Measurements from ENCODE around the gene DGKQ. TPM values are rescaled to one million over a fixed set of nuclear protein-coding genes. Genes with fewer than 3 reads are reported as not detected.

The DGKQ gene
- total RNA-seq, 1 donor from 2014 or later = 26.2 TPM

DNA sequence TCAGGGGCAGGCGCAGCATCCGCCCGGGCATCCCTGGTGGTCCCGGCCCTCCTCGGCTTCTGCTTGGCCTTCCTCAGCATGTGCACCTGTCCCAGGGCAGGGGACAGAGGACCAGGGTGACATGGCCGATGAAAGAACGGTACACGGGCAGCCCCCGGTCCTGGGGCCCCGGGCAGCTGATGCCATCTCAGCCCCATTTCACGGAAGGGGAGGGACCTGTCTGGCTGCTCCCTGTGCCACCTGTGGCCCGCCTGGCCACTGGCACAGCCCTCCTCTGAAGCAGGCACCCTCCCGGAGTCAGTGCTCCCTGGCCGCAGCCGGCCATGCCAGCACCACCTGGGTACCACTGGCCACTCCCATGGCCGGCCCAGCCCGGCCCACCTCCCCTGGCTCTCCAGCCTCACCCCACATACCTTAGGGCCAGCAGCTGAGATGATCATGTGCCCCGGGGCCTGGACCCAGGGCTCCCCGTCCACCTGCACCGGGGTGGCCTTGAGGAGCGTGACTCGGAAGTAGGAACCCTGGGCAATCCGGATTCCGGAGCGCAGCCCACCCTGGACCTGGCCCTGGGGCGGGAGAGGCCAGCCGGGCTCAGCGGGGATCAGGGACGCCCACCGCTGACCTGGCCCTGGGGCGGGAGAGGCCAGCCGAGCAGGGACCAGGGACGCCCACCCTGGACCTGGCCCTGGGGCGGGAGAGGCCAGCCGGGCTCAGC lies 12.6 kb downstream of the DGKQ start:
- Mint-ChIP-seq H3K9me3 (ENCODE audit: unreplicated experiment) (peaks cover 5% of the 10 kb centered on the region), H3K4me3 (ENCODE audit: unreplicated experiment) (no peak overlapping the region)

DNA sequence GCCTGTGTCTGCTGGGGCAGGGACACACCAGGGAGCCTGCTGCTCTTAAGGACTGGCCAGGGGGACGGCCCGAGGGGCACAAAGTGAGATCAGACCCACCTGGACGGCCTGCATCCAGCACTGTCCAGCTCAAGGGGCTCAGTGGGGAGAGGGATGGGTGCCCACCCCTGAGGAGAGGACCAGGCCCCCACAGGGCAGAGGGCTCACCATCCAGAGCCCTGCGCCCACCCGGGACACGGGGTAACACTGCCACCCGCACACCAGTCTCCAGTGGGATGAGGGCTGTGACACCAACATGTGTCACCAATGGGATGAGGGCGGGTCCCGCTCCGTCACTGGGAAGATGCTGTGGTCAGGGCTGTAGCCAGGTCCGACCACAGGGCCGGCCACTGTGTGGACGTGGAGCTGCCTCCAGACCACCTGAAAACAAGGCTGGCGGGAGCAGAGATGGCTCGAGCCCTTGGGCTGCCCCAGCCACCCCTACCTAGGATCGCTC lies 13.2 kb downstream of the DGKQ start:
- H3K4me1 Mint-ChIP-seq (ENCODE audit: low read depth, unreplicated experiment) = peaks cover 2% of the 10 kb centered on the region
- TF ChIP-seq, protein P1, sequence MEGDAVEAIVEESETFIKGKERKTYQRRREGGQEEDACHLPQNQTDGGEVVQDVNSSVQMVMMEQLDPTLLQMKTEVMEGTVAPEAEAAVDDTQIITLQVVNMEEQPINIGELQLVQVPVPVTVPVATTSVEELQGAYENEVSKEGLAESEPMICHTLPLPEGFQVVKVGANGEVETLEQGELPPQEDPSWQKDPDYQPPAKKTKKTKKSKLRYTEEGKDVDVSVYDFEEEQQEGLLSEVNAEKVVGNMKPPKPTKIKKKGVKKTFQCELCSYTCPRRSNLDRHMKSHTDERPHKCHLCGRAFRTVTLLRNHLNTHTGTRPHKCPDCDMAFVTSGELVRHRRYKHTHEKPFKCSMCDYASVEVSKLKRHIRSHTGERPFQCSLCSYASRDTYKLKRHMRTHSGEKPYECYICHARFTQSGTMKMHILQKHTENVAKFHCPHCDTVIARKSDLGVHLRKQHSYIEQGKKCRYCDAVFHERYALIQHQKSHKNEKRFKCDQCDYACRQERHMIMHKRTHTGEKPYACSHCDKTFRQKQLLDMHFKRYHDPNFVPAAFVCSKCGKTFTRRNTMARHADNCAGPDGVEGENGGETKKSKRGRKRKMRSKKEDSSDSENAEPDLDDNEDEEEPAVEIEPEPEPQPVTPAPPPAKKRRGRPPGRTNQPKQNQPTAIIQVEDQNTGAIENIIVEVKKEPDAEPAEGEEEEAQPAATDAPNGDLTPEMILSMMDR (IDR thresholded peaks at IDR 0.05; ENCODE audit: partially characterized antibody, unreplicated experiment) = no peak
- H3K4me3 Mint-ChIP-seq (ENCODE audit: unreplicated experiment) = no peak overlapping the region
- H3K27ac Mint-ChIP-seq (ENCODE audit: unreplicated experiment) = no peak overlapping the region
- DNase-seq = no peak
- no peaks in the 10 kb centered on the region for H3K36me3 Mint-ChIP-seq (ENCODE audit: unreplicated experiment)
- H3K27me3 Mint-ChIP-seq (ENCODE audit: unreplicated experiment) = peaks cover 2% of the 10 kb centered on the region
- peaks cover 5% of the 10 kb centered on the region for H3K9me3 Mint-ChIP-seq (ENCODE audit: unreplicated experiment)

More for the DNA sequence above, 12.6 kb downstream of the DGKQ start:
- no peak overlapping the region for H3K27ac Mint-ChIP-seq (ENCODE audit: unreplicated experiment)
- TF ChIP-seq, protein P1 (IDR thresholded peaks at IDR 0.05; ENCODE audit: partially characterized antibody, unreplicated experiment) = no peak
- DNase-seq = no peak
- no peaks in the 10 kb centered on the region for H3K36me3 Mint-ChIP-seq (ENCODE audit: unreplicated experiment)
- H3K27me3 Mint-ChIP-seq (ENCODE audit: unreplicated experiment) = peaks cover 2% of the 10 kb centered on the region
- peaks cover 2% of the 10 kb centered on the region for H3K4me1 Mint-ChIP-seq (ENCODE audit: low read depth, unreplicated experiment)

DNA sequence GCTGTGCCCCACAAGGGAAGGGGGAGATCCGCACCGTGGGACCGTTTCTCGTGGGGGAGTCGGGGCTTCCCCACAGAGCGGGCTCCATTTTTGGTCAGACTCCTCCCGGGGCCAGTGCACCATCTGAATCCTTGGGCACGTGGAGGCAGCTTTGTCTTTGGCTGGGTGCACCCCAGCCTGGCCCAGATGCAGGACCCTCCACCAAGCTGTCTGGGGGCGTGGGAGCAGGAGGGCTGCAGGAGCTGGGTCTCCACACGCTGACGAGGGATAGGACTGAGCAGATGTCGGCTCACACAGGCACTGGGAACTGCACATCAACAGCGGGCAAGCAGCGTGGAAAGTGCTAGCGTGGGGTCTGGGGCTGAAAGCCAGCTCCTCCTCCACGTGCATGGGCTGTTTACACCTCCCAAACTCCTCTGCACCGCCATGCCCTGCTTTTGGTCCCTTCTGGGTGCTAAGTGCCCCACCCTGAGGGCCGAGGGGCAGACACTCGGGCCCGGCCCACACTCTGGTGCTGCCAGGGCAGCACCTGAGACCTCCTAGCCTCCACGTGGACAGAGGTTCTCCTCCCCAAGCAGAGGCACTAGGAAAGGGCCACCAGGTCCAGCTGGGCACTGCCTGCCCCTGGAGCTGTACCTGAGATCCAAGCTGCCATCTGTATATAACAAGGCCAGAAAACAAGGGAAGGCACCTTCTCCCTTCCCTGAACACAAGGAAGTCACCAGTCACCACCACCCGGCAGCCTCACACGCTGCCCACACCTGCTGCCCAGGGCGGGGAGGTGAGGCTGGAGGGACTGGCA lies 13.8 kb downstream of the DGKQ start:
- Mint-ChIP-seq H3K4me1 (ENCODE audit: low read depth, unreplicated experiment) (peaks cover 2% of the 10 kb centered on the region), H3K36me3 (ENCODE audit: unreplicated experiment) (peaks cover 4% of the 10 kb centered on the region), H3K27ac (ENCODE audit: unreplicated experiment) (no peak overlapping the region), H3K9me3 (ENCODE audit: unreplicated experiment) (peaks cover 7% of the 10 kb centered on the region), H3K27me3 (ENCODE audit: unreplicated experiment) (peaks cover 5% of the 10 kb centered on the region), H3K4me3 (ENCODE audit: unreplicated experiment) (no peak overlapping the region)
- no peak for DNase-seq
- TF ChIP-seq, protein P1 (IDR thresholded peaks at IDR 0.05; ENCODE audit: partially characterized antibody, unreplicated experiment) = no peak

DNA sequence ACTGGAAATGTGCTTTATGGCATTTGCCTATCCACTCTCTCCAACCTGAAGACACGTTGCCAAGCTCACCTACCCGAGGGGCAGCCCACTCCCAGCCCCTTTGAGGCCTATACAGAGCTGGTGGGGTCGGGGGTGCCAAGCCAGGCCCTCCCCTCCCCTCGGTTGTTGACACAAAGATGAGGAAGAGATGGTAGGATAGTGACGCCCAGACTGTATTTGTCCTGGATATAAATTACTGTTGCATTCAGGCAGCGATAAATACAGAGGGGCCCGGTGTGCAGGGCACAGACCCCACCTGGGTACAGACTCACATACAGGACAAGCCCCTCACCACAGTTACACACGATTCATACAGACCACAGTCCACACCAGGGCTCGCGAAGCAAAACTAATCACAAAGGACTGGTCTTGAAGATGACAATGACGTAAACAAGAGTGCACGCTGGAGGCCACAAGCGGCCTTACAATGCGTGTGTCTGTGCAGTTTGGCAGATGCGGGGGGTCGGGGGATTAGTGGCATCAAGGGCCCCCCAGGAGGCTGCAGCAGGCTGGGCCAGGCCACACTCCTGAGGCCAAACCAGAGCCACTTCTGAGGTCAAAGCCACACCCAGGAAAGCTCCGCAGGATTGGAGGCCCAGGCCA lies 14.6 kb downstream of the DGKQ start:
- no peak for DNase-seq
- TF ChIP-seq, protein P1 (IDR thresholded peaks at IDR 0.05; ENCODE audit: partially characterized antibody, unreplicated experiment) = no peak
- H3K4me3 Mint-ChIP-seq (ENCODE audit: unreplicated experiment) = no peak overlapping the region
- H3K4me1 Mint-ChIP-seq (ENCODE audit: low read depth, unreplicated experiment) = peaks cover 2% of the 10 kb centered on the region
- H3K36me3 Mint-ChIP-seq (ENCODE audit: unreplicated experiment) = peaks cover 5% of the 10 kb centered on the region
- H3K27me3 Mint-ChIP-seq (ENCODE audit: unreplicated experiment) = peaks cover 5% of the 10 kb centered on the region
- peaks cover 7% of the 10 kb centered on the region for H3K9me3 Mint-ChIP-seq (ENCODE audit: unreplicated experiment)
- peak overlapping the region; percentile 28 for H3K27ac Mint-ChIP-seq (ENCODE audit: unreplicated experiment)

Data from glutamatergic neuron (in vitro differentiated cells).